Left lung (tissue), 10 donors: ENCODE data around the gene CD83. TPM values are rescaled to one million over a fixed set of nuclear protein-coding genes. Genes with fewer than 3 reads are reported as not detected.

Source experiments
- ATAC-seq: fragments of 200-7000 bp; cut with Tn5 transposase; one replicate; pipeline ENCODE4 v1.9.1; 2020; ENCODE audit warnings: moderate library complexity
- DNase-seq, 4 donors: peaks; one replicate each; pipeline ENCODE4 v3.0.0-alpha.2; 2013 to 2020
- H3K27ac ChIP-seq, 2 donors: fragments of 200-600 bp; sonication (generic) in 1 of 2; one replicate each; pipeline versions ENCODE4 v1.5.0 to v1.8.0; 2020 to 2021
- H3K27me3 ChIP-seq, 2 donors: fragments of 200-600 bp; sonication (generic) in 1 of 2; one replicate each; pipeline versions ENCODE4 v1.5.0 to v1.8.0; 2020 to 2021
- H3K36me3 ChIP-seq, 2 donors: fragments of 200-600 bp; sonication (generic) in 1 of 2; one replicate each; pipeline versions ENCODE4 v1.5.0 to v1.8.0; 2020 to 2021
- H3K4me1 ChIP-seq, 2 donors: fragments of 200-600 bp; one replicate each; pipeline ENCODE4 v1.8.0; 2021
- H3K4me3 ChIP-seq, 2 donors: fragments of 200-600 bp; sonication (generic) in 1 of 2; one replicate each; pipeline versions ENCODE4 v1.5.0 to v1.8.0; 2020 to 2021; ENCODE audit warnings: mild to moderate bottlenecking in 1 of 2
- H3K9me3 ChIP-seq, 2 donors: fragments of 200-600 bp; sonication (generic) in 1 of 2; one replicate each; pipeline versions ENCODE4 v1.5.0 to v1.8.0; 2020 to 2021
- CTCF ChIP-seq, 2 donors: fragments of 200-600 bp; sonication (generic) in 1 of 2; IDR thresholded peaks; one replicate each; pipeline versions ENCODE4 v1.5.0 to v1.8.0; 2021; ENCODE audit warnings: antibody characterized with exemption in 2 of 2
- intact Hi-C, 2 donors: fragments of 100-400 bp; cut with DNase I; formaldehyde crosslinking; loops; one replicate each; pipeline versions ENCODE4 v1.11.2 to v1.14.2; 2022
- polyA plus RNA-seq, 6 donors: library from polyadenylated mRNA; unstranded; fragments of 120-200 nt; gene quantifications; one replicate each; pipeline ENCODE4 v1.2.1, GENCODE V29; 2013; ENCODE audit not compliant: insufficient read length in 6 of 6
- total RNA-seq, 2 donors: library from RNA; stranded (reverse); fragmentation: NEBNext Ultra II Directional; extraction: Animal tissue kit (Norgen Biotek cat#: 25700); gene quantifications; one replicate each; pipeline ENCODE4 v1.2.1, GENCODE V29; 2021
- donor health status: DM: no; HTN: yes; CAD: no.
- donor health status: DM: no; HTN: no; CAD: no.

CD83 gene
- total and polyA plus RNA-seq, 8 donors: 13.9 to 22.1 (median 17.8) TPM

- intact Hi-C loops: no loop called here
- no peak for ATAC-seq
- no peak for TF ChIP-seq CTCF (IDR thresholded peaks at IDR 0.05)
- H3K9me3 ChIP-seq: no peaks in the 10 kb centered on the region
- H3K36me3 ChIP-seq: no peaks in the 10 kb centered on the region
- H3K4me1 ChIP-seq: peaks cover 0 to 5% of the 10 kb centered on the region in 2 donors
- no peaks in the 10 kb centered on the region for H3K27me3 ChIP-seq
- no peak for DNase-seq
- H3K27ac ChIP-seq: no peak overlapping the region
- no peak overlapping the region for H3K4me3 ChIP-seq
Observed at GRCh38 chr6:14095437-14095836, 22.1 kb upstream of the CD83 start.

- no peak for TF ChIP-seq CTCF (IDR thresholded peaks at IDR 0.05)
- Histone ChIP-seq H3K27me3 (no peaks in the 10 kb centered on the region), H3K27ac (no peak overlapping the region), H3K4me3 (no peak overlapping the region), H3K9me3 (no peaks in the 10 kb centered on the region), H3K4me1 (peaks cover 0 to 5% of the 10 kb centered on the region in 2 donors), H3K36me3 (no peaks in the 10 kb centered on the region)
- ATAC-seq: peak; percentile 50
- intact Hi-C loops: no loop called here
- DNase-seq: no peak
Observed at GRCh38 chr6:14100138-14100537, 17.4 kb upstream of the CD83 start.

GRCh38 chr6:14100966-14101365 is 16.6 kb upstream of the CD83 start:
- Histone ChIP-seq H3K9me3 (no peaks in the 10 kb centered on the region), H3K27ac (no peak overlapping the region), H3K36me3 (no peaks in the 10 kb centered on the region), H3K4me1 (peaks cover 0 to 5% of the 10 kb centered on the region in 2 donors), H3K27me3 (no peaks in the 10 kb centered on the region), H3K4me3 (no peak overlapping the region)
- ATAC-seq (no peak), DNase-seq (no peak)
- no peak for TF ChIP-seq CTCF (IDR thresholded peaks at IDR 0.05)
- intact Hi-C loops: no loop called here

- Histone ChIP-seq H3K4me1 (peaks cover 0 to 5% of the 10 kb centered on the region in 2 donors), H3K4me3 (no peak overlapping the region), H3K36me3 (no peaks in the 10 kb centered on the region), H3K27me3 (no peaks in the 10 kb centered on the region), H3K9me3 (peaks cover 0 to 9% of the 10 kb centered on the region in 2 donors), H3K27ac (no peak overlapping the region)
- DNase-seq (no peak), ATAC-seq (no peak)
- intact Hi-C loops: no loop called here
- no peak for TF ChIP-seq CTCF (IDR thresholded peaks at IDR 0.05)
Observed at GRCh38 chr6:14102383-14102782, 15.2 kb upstream of the CD83 start.

GRCh38 chr6:14105547-14105946 is 12.0 kb upstream of the CD83 start:
- peaks cover 0 to 11% of the 10 kb centered on the region in 2 donors for H3K9me3 ChIP-seq
- TF ChIP-seq CTCF (IDR thresholded peaks at IDR 0.05): no peak
- H3K27me3 ChIP-seq: no peaks in the 10 kb centered on the region
- no peak overlapping the region for H3K4me3 ChIP-seq
- no peaks in the 10 kb centered on the region for H3K36me3 ChIP-seq
- ATAC-seq (no peak), DNase-seq (no peak)
- peaks cover 0 to 25% of the 10 kb centered on the region in 2 donors for H3K4me1 ChIP-seq
- no peak overlapping the region for H3K27ac ChIP-seq
- intact Hi-C loops: no loop called here
